IPS-15b (cell line): ENCODE measurements around the gene CBLB.

Experiments
- H3K27me3 ChIP-seq: one replicate; pipeline ENCODE4 v1.6.1; 2013; ENCODE audit warnings: low read length; ENCODE audit not compliant: control insufficient read depth, insufficient read depth
- H3K36me3 ChIP-seq: one replicate; pipeline ENCODE4 v1.6.1; 2013; ENCODE audit warnings: low read length; ENCODE audit not compliant: control insufficient read depth, insufficient read depth
- H3K4me1 ChIP-seq: one replicate; pipeline ENCODE4 v1.6.1; 2013; ENCODE audit warnings: mild to moderate bottlenecking, low read length; ENCODE audit not compliant: control insufficient read depth, insufficient read depth
- H3K4me3 ChIP-seq: one replicate; pipeline ENCODE4 v1.5.1; 2013; ENCODE audit warnings: low read depth, low read length
- H3K9ac ChIP-seq: one replicate; pipeline ENCODE4 v1.6.1; 2013; ENCODE audit warnings: low read depth, mild to moderate bottlenecking, low read length
- H3K9me3 ChIP-seq: one replicate; pipeline ENCODE4 v1.6.1; 2013; ENCODE audit warnings: mild to moderate bottlenecking, low read length; ENCODE audit not compliant: control insufficient read depth, insufficient read depth

CBLB gene

DNA sequence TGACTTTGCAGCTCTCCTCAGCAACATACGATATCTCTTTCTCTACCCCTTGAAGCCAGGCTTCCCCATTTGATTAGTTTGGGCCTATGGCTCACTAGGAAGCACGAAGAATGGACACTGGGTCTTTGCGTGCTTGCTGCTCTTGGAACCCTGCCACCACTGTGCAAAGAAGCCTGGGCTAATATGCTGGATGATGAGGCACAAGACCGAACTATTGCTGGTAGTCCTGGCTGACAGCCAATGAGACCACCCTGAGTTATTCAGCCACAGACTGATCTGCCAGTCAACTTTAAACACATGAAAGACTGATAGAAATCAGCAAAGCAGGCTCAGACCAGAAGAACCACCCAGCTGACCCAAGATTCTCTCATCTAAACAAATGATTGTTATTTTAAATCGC, 250.3 kb downstream of the CBLB start:
- H3K27me3 ChIP-seq: no peaks in the 10 kb centered on the region
- no peak overlapping the region for H3K4me3 ChIP-seq
- no peaks in the 10 kb centered on the region for H3K9me3 ChIP-seq
- no peaks in the 10 kb centered on the region for H3K4me1 ChIP-seq
- no peaks in the 10 kb centered on the region for H3K36me3 ChIP-seq
- H3K9ac ChIP-seq: no peak overlapping the region

DNA sequence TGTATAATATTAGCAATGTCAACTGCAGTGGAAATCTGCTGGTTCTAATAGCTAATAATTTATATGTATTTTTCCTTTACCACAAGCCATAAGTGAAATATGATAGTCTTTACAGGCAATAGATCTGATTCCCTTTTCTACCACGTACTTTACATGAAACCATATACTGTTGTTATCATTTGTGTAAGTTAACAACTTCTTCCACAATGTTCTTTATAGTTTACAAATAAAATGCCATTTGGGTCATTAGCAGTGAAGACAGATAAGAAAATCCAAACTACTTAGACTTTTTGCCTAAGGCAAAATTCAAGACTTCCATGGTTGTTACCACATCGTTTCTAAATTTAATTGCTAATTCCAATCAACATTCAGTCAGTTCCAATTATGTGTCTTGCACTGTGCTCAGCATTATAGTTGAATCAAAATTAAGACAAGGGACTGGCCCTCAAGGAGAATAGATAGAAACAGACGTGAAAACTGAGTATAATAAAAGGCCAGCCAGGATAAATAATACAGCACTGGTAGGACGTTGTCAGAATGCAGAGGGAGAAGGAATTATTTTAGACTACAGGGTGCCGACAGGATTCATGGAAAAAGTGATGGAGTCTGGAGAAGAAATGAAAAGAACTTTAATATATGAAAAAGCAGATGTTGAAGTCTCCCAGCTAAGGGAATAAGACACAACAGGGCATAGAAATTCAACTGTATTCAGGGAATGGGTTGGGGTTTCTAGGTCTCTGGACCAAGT, 252.3 kb downstream of the CBLB start:
- Histone ChIP-seq H3K4me1 (no peaks in the 10 kb centered on the region), H3K36me3 (no peaks in the 10 kb centered on the region), H3K9me3 (no peaks in the 10 kb centered on the region), H3K4me3 (no peak overlapping the region), H3K9ac (no peak overlapping the region), H3K27me3 (no peaks in the 10 kb centered on the region)

DNA sequence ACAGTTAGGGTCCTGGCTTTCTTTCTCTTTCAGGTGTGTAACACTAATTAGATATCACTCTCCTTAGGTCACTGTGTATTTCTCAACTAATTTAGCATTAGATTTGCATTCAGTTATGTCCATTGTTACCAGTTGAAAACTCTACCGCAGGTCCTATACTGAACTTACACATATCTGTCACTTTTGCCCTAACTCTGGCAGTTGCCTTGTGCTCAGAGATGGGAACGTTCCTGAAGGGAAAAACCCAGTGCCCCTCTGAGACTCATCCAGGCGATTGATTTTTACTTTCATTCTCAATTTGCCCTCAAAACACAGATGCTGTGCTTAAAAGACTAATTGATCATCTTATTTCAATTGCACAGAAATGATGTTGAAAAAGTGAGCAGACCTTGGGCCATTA, 253.0 kb downstream of the CBLB start:
- Histone ChIP-seq H3K36me3 (no peaks in the 10 kb centered on the region), H3K4me1 (no peaks in the 10 kb centered on the region), H3K27me3 (no peaks in the 10 kb centered on the region), H3K4me3 (no peak overlapping the region), H3K9ac (no peak overlapping the region), H3K9me3 (no peaks in the 10 kb centered on the region)

DNA sequence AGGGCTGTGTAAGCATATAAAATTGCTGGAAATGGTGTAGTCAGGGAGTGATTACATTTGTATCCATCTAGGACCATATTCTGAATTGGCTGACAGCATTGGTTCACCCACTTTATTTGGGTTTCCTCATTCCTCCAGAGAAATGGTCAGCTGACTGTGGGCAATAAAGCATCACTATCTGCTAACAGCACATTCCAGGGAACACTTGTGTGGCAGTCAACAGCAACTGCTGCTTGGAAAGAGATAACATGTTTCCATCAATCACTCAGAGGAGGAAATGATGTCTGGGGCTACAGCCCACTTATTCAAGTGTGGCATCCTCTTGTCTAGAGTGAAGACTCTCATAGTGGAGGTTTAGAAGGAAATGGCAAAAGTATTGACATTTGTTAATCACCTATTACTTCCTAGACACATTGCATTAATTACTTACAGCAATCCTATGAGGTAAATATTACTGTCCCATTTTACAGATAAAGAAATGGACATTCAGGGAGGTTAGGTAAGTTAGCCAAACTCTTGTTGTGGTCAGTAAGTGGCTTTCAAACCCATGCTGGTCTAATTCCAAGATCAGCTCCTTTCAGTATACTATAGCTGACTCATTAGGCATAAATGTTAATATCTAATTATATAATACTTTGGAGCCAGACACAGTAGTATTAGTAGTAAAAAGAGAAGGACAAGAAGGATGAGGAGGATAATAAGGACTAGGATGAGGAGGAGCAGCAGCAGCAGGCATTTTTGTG, 254.4 kb downstream of the CBLB start:
- Histone ChIP-seq H3K4me3 (no peak overlapping the region), H3K36me3 (no peaks in the 10 kb centered on the region), H3K4me1 (no peaks in the 10 kb centered on the region), H3K9me3 (no peaks in the 10 kb centered on the region), H3K27me3 (no peaks in the 10 kb centered on the region), H3K9ac (no peak overlapping the region)

DNA sequence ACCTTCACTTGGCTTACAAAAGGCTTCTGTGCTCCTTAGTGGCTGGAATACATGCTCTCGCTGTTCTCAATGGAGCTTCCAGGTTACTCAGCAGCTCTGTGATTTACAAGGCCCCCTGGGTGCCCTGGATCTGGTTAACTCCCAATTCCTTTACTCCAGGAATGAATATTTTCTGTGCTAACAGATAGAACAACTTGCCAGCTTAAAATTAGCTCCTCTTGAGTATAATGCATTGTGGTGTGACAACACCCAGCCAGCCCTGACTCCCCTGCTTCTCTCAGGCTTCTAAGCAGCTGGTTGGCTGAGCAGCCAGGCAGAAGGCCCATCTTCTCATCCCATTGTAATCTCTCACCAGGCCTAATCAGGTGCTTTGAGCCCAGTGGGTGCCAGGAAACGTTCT, 255.7 kb downstream of the CBLB start:
- Histone ChIP-seq H3K4me3 (no peak overlapping the region), H3K27me3 (peaks cover 6% of the 10 kb centered on the region), H3K4me1 (peaks cover 2% of the 10 kb centered on the region), H3K9ac (no peak overlapping the region), H3K36me3 (no peaks in the 10 kb centered on the region), H3K9me3 (no peaks in the 10 kb centered on the region)

DNA sequence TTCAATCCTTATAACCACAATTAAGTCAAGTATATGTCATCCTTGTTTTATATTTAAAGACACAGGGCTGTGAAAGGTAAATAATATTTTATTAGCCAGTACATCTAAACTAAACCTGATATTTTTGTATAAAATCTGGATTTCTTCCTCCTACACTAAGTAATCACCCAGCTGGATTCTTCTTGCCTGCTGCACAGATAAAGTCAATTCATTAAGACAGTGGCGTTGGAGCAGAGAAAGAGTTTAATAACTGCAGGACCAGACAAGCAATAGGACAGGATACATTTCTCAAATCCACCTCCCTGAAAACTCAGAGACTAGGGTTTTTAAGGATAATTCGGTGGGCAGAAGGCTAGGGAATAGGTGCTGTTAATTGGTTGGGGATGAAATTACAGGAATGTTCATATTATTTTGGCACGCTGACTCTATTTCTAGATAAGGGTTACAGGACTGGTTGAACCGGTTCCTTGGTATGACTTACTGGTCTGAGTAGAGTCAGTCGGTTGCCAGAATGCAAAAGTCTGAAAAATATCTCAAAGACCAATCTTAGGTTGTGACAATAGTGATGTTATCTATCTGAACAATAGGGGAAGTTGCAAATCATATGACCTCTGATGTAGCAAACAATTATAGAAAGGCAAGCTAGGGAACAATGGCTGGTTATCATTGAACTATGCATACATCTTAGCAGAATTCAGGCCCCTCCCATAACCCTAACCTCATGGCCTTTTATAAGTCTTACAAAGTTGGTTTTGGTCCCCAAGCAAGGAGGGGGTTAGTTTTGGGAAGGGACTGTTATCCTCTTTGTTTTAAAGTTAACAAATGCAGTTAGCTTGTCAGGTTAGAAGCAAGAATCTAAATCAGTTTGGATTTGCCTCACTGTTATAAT, 257.3 kb downstream of the CBLB start:
- peaks cover 2% of the 10 kb centered on the region for H3K4me1 ChIP-seq
- no peak overlapping the region for H3K9ac ChIP-seq
- no peak overlapping the region for H3K4me3 ChIP-seq
- no peaks in the 10 kb centered on the region for H3K36me3 ChIP-seq
- no peaks in the 10 kb centered on the region for H3K9me3 ChIP-seq
- peaks cover 6% of the 10 kb centered on the region for H3K27me3 ChIP-seq

DNA sequence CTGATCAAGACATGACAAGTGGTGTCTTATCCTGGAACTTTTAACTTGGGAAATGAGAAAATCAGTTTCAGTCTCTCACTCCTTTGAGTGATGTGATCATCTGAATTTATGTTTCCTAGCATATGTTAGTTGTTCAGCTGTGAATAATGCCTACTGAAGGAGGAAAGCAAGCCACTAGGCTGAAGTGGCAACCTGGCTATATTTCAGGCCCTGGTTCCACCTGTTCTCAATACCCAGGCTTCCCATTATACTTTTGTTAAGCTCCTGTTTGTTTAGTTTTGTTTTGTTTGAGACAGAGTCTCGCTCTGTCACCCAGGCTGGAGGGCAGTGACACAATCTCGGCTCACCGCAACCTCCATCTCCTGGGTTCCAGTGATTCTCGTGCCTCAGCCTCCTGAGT, 258.3 kb downstream of the CBLB start:
- Histone ChIP-seq H3K27me3 (peaks cover 6% of the 10 kb centered on the region), H3K36me3 (no peaks in the 10 kb centered on the region), H3K4me3 (no peak overlapping the region), H3K9me3 (no peaks in the 10 kb centered on the region), H3K9ac (no peak overlapping the region), H3K4me1 (peaks cover 2% of the 10 kb centered on the region)

DNA sequence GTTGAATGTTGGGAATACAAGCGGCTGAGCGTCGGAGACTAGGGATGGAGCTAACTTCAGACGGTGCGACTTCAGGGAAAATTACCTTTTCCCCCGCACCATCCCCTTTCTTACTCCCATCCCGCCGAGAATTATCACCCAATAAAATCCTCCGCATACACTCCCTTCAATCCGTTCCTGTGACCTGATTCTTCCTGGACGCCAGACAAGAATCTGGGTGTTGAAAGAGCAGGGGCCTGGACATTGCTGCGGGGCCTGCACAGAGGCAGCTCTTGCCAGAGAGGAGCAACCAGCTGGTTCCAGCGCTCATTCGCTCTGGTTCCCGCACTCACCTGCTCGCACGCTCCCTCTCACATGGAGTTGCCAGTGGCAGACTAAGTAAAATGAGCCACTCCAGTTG, 260.2 kb downstream of the CBLB start:
- no peak overlapping the region for H3K9ac ChIP-seq
- H3K27me3 ChIP-seq: peaks cover 6% of the 10 kb centered on the region
- no peaks in the 10 kb centered on the region for H3K9me3 ChIP-seq
- H3K4me3 ChIP-seq: peak overlapping the region; percentile 75
- H3K36me3 ChIP-seq: no peaks in the 10 kb centered on the region
- peaks cover 2% of the 10 kb centered on the region for H3K4me1 ChIP-seq

DNA sequence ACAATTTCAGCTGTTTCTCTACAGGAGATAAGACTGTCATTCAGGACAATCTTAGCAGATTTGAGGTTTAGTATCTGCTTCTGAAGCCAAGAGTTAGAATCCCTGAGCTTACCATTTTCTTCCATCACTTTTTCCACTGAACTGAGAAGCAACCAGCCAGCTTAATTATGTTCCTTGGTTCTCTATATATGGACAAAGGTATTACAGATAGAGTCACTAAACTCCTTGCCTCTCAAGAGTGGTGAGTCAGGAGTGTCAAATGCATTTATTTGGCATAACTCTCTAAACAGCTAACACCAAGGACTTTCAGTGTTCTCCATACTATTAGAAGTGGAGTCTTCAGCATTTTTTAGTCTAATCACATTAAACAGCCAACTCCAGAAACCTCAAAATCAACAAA, 262.8 kb downstream of the CBLB start:
- H3K4me3 ChIP-seq: no peak overlapping the region
- H3K9ac ChIP-seq: no peak overlapping the region
- peaks cover 6% of the 10 kb centered on the region for H3K27me3 ChIP-seq
- H3K36me3 ChIP-seq: no peaks in the 10 kb centered on the region
- H3K4me1 ChIP-seq: peaks cover 2% of the 10 kb centered on the region
- H3K9me3 ChIP-seq: no peaks in the 10 kb centered on the region
